ENCODE data around the gene MYBPC2.

- no peak for TF ChIP-seq EZH2 (IDR thresholded peaks at IDR 0.05; ENCODE audit: borderline replicate concordance, low read depth, low read length, poor library complexity, severe bottlenecking)
- TF ChIP-seq, protein P1, sequence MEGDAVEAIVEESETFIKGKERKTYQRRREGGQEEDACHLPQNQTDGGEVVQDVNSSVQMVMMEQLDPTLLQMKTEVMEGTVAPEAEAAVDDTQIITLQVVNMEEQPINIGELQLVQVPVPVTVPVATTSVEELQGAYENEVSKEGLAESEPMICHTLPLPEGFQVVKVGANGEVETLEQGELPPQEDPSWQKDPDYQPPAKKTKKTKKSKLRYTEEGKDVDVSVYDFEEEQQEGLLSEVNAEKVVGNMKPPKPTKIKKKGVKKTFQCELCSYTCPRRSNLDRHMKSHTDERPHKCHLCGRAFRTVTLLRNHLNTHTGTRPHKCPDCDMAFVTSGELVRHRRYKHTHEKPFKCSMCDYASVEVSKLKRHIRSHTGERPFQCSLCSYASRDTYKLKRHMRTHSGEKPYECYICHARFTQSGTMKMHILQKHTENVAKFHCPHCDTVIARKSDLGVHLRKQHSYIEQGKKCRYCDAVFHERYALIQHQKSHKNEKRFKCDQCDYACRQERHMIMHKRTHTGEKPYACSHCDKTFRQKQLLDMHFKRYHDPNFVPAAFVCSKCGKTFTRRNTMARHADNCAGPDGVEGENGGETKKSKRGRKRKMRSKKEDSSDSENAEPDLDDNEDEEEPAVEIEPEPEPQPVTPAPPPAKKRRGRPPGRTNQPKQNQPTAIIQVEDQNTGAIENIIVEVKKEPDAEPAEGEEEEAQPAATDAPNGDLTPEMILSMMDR (conservative IDR thresholded peaks at IDR 0.05; ENCODE audit: low read depth, low read length): no peak
These were observed 25.8 kb downstream of the MYBPC2 start for GRCh38 chr19:50458396-50459066.

Data from A673 (cell line).